GM19328 (cell line): ENCODE results near the gene ZNF700.
"Not testable (repeated sequence)": the region's sequence is repeated elsewhere in the genome, so short reads cannot be mapped to it uniquely, and the experiment has no call there.

ENCODE experiments used
- ATAC-seq: cut with Tn5 transposase; IDR thresholded peaks from one replicate; pipeline ENCODE4 v1.9.1; 2021; ENCODE audit warnings: mild to moderate bottlenecking, moderate library complexity; ENCODE audit not compliant: unreplicated experiment

The ZNF700 gene

DNA sequence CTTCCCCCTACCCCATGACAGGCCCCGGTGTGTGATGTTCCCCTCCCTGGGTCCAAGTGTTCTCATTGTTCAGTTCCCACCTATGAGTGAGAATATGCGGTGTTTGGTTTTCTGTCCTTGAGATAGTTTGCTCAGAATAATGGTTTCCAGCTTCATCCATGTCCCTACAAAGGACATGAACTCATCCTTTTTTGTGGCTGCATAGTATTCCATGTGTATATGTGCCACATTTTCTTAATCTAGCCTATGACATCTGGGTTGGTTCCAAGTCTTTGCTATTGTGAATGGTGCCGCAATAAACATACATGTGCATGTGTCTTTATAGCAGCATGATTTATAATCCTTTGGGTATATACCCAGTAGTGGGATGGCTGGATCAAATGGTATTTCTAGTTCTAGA is 13.5 kb downstream of the ZNF700 start:
- not testable (repeated sequence) for ATAC-seq

DNA sequence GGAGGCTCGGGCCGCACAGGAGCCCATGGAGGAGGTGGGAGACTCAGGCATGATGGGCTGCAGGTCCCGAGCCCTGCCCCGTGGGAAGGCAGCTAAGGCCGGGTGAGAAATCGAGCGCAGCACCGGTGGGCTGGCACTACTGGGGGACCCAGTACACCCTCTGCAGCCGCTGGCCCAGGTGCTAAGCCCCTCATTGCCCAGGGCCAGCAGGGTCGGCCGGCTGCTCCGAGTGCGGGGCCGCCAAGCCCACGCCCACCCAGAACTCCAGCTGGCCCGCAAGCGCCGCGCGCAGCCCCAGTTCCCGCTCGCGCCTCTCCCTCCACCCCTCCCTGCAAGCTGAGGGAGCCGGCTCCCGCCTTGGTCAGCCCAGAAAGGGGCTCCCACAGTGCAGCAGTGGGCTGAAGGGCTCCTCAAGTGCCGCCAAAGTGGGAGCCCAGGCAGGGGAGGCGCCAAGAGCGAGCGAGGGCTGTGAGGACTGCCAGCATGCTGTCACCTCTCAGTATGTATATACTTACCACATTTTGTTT is 16.5 kb downstream of the ZNF700 start:
- not testable (repeated sequence) for ATAC-seq

DNA sequence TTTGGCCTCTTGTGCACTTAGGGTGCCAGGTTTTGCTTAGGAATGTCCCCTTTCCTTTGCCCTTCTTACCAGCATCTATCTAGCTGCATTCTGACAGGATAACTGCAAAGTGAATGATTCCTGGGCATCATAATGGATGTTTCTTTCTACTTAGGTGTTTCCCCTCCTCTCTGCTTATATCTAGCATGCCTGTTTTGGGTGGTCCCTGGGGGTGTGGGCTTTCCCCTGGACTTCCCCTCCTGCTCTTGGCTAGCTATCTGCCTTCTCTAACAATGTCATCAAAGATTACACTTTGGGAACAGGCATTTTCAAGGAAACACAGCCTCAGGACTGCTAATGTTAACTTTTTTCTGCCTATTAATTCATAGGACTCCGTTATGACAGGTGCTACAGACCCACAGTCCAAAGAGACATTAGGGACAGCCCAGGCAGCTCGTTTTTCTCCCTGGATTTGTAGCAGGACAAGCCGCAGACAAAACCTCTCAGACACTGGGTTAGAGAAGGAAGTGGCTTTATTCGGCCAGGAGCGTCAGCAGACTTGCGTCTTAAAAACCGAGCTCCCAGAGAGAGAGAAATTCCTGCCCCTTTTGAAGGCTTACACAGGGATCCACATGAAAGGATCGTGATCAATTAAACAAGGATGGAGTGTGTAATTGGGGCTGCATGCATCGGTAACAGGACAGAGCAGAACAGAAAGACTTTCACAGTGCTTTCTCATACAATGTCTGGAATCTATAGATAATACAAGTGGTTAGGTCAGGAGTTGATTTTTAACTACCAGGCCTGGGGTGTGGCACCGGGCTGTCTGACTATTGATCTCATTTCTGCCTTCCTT is 17.3 kb downstream of the ZNF700 start:
- no peak for ATAC-seq

DNA sequence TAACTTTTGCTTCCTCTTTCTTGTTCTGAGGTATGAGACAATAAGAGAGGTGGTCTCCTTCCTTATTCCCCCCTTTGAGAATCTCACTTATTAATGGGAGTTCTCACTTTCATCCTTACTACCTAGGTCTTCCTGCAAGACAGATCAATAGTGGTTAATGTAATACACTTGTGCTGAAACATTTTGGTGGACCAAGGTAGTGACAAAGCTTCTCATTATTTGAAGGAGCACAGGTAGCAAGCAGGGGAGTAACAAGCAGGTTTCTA is 17.9 kb downstream of the ZNF700 start:
- no peak for ATAC-seq

DNA sequence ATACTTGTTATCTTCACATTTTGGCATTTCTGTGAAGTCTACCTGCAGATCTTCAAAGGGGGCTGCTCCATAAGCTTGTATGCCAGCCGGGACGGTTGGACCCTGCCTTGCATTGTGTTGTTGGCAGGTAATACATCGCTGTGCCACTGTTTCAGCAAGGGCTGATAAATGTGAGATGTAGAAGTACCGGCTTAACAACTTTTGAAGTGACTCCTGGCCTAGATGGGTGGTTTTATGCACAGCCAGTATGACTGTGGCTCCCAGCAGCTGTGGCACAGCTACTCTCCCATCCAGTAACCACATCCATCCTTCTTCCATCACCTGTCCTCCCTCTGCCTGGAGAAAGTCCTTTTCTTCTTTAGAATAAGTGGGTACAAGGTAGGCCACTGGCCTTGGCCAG is 19.7 kb downstream of the ZNF700 start:
- no peak for ATAC-seq

DNA sequence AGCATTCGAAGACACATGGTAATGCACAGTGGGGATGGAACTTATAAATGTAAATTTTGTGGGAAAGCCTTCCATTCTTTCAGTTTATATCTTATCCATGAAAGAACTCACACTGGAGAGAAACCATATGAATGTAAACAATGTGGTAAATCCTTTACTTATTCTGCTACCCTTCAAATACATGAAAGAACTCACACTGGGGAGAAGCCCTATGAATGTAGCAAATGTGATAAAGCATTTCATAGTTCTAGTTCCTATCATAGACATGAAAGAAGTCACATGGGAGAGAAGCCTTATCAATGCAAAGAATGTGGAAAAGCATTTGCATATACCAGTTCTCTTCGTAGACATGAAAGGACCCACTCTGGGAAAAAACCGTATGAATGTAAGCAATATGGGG is 23.7 kb downstream of the ZNF700 start:
- ATAC-seq: no peak

DNA sequence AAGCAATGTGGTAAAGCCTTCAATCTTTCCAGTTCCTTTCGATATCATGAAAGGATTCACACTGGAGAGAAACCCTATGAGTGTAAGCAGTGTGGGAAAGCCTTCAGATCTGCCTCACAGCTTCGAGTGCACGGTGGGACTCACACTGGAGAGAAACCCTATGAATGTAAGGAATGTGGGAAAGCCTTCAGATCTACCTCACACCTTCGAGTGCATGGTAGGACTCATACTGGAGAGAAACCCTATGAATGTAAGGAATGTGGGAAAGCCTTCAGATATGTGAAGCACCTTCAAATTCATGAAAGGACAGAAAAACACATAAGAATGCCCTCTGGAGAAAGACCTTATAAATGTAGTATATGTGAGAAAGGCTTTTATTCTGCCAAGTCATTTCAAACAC is 24.3 kb downstream of the ZNF700 start:
- ATAC-seq: no peak

DNA sequence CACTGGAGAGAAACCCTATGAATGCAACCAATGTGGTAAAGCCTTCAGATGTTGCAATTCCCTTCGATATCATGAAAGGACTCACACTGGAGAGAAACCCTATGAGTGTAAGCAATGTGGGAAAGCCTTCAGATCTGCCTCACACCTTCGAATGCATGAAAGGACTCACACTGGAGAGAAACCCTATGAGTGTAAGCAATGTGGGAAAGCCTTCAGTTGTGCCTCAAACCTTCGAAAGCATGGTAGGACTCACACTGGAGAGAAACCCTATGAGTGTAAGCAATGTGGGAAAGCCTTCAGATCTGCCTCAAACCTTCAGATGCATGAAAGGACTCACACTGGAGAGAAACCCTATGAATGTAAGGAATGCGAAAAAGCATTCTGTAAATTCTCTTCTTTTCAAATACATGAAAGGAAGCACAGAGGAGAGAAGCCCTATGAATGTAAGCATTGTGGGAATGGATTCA is 24.7 kb downstream of the ZNF700 start:
- ATAC-seq: not testable (repeated sequence)

DNA sequence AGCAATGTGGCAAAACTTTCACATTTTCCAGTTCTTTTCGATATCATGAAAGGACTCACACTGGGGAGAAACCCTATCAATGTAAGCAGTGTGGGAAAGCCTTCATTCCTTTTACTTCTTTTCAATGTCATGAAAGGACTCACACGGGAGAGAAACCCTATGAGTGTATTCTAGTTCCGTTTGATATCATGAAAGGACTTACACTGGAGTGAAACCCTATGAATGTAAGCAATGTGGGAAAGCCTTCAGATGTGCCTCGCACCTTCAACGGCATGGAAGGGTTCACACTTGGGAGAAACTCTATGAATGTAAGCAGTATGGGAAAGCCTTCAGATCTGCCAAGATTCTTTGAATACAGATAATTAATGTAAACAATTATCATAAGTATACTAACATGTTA is 25.4 kb downstream of the ZNF700 start:
- no peak for ATAC-seq

DNA sequence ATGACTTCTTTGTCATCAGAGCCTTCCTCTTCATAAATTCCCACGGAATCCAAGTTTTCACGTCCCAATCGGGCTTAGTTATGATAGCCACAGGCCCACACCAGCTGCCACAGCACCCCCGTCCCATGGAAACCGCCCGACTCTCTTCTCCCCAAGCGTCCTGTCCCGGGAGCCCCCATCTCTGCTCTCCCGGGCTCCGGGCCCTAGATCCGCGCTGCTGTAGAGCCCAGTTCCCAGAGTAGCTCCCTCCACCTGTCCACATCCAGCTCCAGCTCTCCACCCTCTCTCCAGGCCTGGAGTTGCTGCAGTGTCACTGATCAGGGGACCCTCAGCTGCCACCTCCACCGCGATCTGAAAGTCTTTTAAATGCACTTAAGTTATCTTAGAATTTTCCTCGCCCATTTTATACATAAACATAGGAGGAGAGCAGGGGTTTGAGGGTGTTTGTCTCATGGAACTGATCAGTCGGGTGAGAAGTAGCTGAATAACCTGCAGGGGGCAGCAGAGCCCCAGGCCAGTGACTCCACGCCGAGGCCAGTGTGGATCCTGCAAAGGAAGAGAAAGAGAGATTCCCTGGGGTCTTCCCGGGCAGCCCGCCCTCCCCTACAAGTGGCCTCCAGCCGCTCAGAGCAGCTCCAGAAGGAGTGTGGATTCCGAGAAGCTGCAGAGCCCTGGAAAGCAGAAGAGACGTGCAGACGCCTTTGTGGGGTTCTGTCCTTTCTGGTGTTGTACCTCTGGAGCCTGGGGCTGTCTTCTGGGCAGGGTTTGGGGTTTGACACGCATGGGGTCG is 38.9 kb downstream of the ZNF700 start:
- ATAC-seq: no peak

DNA sequence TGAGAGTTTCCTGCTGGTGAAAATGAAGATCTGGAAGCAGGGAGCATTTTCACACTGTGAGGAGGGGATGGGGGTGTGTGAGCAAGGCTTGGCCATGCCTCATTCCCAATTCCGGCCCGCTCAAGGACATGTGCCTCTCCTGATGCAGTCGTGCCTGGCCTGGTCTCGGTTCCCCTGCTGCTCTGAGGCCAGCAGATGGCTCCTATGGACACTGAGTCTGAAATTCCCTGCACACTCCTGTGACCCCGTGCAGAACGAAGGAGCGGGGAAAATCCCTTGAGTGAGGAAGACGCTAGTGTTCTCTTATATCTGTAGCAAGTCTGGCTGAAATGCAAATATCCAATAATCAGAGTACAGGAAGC is 39.6 kb downstream of the ZNF700 start:
- ATAC-seq: no peak

DNA sequence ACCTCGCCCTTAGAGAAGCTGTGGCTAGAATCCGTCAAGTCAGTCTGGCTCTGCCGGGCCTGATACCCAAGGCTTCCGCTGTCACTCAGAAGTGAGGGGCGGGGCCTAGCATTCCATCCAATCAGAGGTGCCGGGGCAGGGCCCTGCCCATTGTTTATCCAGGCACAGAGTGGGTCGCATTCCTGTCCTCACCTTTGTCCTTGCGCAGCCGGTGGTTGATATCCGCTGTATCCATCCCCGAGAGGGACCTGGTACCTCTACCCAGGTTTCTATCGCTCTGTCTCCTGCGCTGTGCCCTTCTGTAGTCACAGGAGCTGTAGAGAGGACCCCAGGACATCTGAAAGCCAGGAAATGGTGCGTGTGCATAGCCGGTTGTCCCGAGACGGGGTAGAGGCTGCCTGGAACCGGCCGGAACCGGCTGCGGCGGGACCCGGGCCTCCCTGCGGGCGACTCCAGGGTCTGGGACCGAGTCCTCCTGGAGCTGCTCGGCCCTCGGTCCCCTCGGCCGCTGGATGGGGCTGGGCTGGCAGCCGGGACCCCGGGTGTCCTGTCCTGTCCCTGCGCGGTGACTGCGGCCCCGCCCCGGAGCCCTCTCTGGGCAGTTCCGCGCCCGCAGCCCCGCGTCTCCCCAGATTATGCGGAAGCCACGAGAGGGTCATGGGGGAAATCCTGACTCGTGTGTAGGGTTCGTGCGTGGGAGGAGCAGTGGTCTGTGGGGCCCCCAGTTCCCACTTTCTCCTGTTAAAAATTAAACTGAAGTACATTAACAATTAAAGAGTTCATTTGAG is 40.1 kb downstream of the ZNF700 start, which contains the start of gene ZNF763:
Gene ZNF763 (plus strand): TSS at position 183 of the 788 bp plus-strand sequence. CDS start 169 bp downstream, at position 352.
- peak; percentile 90 for ATAC-seq

DNA sequence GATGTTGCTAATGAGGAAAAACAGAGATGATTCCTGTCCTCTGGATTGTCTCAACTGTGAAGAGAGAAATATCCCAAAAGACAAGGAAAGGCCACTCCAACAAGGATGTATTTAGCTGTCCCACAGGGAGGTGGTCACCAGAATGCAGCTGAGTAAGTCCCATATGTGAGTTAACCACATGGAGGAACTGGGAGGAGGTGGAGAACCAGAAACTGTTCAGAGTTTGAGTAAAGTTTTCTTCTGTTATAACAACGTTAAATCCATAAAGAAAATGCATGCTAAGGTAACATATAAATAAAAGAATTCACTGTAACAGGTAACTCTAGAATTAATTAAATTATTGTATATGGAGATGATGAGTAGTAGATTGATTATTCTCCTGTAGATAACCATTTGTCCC is 45.3 kb downstream of the ZNF700 start:
- no peak for ATAC-seq

DNA sequence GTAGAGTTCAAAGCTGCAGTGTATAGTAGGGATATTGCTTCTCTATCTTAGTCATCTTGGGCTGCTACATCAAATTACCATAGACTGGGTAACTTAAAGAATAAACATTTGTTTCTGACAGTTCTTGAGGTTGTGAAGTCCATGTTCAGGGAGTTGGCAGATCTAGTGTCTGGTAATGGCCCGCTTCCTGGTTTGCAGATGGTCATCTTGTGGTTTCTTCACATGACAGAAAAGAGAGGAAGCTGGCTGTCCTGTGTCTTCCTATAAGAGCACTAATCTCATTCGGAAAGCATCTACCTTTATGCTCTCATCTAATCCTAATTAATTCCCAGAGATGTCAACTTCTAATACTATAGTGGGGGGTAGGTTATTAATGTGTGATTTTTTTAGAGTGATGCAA is 46.1 kb downstream of the ZNF700 start:
- no peak for ATAC-seq

DNA sequence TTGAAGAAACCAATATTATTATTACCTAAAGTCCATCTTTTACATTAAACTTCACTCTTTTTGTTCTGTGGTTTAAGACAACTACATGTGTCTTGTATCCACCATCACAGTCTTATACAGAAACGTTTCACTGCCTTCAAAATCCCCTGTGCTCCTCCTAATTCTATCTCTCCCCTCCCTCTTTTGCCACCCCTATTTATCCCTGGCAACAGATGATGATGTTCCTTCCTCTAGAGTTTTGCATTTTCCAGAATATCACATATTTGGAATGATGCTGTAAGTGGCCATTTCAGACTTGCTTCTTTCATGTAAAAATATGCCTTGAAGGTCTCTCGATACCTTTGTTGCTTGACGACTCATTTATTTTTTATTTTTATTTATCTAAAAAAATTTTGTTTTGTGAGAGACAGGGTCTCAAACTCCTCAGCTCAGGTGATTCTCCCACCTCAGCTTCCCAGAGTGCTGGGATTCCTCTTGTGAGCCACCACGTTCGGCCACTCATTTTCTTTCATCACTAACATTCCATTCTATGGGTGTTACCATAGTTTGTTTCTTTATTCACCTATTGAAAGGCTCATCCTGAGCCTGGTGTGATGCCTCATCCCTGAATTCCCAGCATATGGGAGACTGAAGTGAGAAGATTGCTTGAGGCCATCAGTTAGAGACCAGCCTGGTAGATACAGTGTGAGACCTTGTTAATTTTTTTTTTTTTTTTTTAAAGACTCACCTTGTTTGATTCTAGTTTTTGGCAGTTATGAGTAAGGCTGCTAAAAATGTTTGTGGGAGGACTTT is 48.3 kb downstream of the ZNF700 start:
- no peak for ATAC-seq

DNA sequence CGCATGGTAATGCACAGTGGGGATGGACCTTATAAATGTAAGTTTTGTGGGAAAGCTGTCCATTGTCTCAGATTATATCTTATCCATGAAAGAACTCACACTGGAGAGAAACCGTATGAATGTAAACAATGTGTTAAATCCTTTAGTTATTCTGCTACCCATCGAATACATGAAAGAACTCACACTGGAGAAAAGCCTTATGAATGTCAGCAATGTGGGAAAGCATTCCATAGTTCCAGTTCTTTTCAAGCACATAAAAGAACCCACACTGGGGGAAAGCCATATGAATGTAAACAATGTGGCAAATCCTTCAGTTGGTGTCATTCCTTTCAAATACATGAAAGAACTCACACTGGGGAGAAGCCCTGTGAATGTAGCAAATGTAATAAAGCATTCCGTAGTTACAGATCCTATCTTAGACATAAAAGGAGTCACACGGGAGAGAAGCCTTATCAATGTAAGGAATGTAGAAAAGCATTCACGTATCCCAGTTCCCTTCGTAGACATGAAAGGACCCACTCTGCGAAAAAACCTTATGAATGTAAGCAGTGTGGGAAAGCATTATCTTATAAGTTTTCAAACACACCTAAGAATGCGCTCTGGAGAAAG is 53.7 kb downstream of the ZNF700 start:
- ATAC-seq: no peak

DNA sequence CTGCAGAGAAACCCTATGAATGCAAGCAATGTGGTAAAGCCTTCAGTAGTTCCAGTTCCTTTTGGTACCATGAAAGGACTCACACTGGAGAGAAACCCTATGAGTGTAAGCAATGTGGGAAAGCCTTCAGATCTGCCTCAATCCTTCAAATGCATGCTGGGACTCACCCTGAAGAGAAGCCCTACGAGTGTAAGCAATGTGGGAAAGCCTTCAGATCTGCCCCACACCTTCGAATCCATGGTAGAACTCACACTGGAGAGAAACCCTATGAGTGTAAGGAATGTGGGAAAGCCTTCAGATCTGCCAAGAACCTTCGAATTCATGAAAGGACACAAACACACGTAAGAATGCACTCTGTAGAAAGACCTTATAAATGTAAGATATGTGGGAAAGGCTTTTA is 54.6 kb downstream of the ZNF700 start:
- no peak for ATAC-seq

DNA sequence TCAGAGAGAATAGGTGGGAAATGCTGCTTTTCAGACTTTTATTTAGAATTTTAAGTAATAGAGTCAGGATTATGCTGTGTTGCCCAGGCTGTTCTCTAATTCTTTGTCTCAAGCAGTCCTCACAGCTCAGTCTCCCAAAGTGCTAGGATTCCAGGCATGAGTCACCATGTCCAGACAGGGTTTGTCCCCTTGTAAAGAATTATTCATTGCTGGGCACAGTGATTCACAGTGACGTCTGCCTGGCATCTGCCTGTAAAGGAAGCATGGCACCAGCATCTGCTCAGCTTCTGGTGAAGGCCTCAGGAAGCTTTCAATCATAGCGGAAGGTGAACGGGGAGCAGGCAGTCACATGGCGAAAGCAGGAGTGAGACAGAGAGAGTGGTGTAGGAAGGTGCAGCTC is 57.6 kb downstream of the ZNF700 start:
- no peak for ATAC-seq

DNA sequence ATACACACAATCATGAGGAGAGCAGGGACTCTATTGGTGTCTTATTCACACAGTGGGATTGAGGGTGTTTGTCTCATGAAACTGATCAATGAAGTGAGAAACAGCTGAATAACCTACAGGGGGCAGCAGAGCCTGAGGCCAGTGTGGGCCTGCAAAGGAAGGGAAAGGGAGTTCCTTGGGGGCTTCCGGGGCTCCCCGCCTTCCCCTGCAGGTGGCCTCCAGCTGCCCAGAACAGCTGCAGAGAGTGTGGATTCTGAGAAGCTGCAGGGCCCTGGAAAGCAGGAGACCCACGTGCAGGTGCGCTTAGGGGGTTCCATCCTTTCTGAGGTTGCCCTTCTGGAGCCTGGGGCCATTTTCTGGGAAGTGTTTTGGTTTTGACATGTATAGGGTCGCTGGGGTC is 60.1 kb downstream of the ZNF700 start:
- ATAC-seq: no peak

DNA sequence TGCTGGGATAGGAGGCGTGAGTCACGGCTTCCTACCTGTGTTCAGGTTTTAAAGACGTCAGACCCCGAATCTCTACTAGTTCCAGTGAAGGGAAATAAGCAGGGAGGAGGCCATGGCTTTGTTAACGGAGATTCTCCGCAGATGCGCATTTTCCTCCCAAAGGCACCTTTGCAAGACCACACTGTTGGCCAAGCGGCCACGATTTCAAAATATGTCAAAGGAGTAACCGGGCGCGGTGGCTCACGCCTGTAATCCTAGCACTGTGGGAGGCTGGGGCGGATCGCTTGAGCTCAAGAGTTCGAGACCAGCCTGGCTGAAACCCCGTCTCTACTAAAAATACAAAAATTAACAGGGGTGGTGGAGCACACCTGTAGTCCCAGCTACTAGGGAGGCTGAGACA is 61.8 kb downstream of the ZNF700 start:
- no peak for ATAC-seq
